HG03520 (cell line): ENCODE results near the gene SRSF1.

ENCODE experiments used
- ATAC-seq: cut with Tn5 transposase; IDR thresholded peaks from one replicate; pipeline ENCODE4 v1.9.1; 2021; ENCODE audit warnings: mild to moderate bottlenecking, moderate library complexity; ENCODE audit not compliant: unreplicated experiment

Gene SRSF1

DNA sequence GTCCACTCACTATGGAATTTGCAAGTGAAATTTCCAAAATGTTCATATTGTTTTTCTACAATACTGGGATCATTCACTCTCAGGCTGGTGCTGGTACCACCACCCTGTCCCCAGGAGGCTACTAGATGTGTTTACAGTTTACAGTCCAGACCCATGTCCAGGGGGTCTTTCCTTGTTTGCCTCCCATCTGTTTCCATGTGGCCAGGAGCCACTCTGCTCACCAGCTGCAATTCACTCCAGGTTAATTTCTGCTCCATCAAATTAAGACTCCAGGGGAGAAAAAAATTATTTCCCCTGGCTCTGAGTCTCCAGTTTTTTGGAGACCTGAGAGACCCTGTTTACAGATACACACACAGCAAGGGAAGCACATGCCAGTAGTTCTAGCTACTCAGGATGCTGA lies 12.5 kb upstream of the SRSF1 start:
- ATAC-seq = no peak

DNA sequence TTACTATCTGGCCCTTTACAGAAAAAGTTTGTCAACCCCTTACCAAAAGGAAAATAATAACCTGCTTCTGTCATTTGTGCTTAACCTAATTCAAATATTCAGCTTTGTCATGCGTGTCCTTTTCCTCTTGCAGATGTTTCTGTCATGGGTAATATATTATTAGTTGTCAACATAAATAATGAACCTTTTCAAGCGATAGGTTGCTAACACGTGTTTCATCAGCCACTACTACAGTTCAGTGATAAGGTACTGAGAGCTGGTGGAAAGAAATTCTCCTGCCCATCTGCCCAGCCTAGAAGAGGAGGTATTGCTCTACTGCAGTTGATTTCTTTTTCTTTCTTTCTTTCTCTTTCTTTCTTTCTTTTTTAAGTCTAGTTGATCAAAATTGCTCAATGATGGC lies 12.0 kb upstream of the SRSF1 start:
- no peak for ATAC-seq

DNA sequence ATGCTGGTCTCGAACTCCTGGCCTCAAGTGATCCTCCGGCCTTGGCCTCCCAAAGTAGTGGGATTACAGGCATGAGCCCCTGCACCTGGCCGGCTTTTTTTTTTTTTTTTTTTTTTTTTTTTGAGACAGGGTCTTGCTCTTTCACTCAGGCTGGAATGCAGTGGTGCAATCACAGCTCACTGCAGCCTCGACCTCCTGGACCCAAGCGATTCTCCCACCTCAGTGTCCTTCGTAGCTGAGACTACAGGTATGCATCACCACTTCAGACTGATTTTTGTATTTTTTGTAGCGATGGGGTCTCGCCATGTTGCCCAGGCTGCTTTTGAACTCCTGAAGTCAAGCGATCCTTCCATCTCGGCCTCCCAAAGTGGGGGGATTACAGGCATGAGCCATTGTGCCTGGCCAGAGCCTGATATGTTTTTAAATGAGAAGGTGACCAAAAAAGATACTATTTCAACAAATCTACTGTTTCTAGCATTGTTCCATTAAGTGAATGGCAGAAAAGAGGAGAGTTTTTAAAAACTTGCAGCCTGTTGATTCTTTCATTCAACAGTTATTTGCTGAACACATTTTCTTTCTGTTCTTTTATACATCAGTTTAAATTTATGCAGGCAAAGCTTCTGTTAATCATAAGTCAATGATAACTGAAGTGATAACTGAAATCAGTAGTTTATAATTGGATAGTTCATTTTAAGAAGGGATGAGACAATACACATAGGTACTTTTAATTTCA lies 3.2 kb upstream of the SRSF1 start:
- ATAC-seq = no peak

DNA sequence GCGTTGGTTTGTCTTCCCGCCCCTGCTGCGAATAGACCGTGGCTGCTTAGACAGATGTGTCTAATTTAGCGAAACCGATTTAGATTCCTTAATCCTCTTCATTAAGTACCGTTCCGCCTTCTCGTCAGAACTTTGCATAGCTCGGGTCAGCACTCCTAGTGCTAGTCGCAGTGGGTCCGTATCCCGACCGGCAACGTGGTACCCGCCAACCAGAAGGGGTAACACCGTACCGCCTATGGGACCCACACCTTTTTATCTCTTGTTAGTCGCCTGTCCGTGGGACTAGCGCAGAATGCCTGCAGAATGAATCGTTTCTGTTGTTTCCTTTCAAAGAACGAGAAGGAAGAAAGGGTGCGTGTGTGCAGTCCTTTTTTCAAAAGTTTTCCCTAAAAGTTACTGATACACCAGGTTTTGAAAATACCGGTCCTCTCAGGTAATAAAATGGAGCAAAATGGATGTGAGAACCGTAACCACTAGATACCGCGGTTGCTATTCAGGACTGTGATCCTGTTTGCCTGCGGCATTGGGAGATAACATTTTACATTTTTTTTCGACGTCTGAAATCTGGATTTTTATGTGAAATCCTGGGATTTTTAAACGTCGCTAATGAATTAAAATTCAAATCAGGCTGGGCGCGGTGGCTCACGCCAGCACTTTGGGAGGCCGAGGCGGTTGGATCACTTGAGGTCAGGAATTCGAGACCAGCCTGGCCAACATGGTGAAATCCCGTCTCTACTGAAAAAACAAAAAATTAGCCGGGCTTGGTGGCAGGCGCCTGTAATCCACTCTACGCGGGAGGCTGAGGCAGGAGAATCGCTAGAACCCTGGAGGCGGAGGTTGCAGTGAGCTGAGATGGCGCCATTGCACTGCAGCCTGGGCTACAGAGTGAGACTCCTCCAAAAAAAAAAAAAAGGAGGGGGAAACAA lies 998 bp upstream of the SRSF1 start:
- ATAC-seq = peak; percentile 12

DNA sequence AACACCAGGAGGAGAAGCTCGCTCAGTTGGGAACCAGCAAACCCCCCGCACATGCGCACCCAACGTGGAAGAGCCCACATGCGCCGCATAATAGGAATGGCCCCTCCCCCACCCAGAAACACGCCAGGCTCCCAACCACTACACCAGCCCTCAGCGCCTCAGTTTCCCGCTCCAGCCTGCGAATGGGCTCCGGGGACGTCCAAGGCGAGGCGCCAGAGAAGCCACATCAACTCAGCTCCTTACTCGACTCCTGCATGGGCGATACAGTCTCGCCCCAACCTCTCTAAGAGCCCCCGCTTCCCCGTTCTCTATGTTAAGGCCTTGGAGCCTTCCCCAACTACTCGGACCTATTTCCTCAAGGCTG lies 504 bp downstream of the SRSF1 start:
- ATAC-seq = peak; percentile 6

DNA sequence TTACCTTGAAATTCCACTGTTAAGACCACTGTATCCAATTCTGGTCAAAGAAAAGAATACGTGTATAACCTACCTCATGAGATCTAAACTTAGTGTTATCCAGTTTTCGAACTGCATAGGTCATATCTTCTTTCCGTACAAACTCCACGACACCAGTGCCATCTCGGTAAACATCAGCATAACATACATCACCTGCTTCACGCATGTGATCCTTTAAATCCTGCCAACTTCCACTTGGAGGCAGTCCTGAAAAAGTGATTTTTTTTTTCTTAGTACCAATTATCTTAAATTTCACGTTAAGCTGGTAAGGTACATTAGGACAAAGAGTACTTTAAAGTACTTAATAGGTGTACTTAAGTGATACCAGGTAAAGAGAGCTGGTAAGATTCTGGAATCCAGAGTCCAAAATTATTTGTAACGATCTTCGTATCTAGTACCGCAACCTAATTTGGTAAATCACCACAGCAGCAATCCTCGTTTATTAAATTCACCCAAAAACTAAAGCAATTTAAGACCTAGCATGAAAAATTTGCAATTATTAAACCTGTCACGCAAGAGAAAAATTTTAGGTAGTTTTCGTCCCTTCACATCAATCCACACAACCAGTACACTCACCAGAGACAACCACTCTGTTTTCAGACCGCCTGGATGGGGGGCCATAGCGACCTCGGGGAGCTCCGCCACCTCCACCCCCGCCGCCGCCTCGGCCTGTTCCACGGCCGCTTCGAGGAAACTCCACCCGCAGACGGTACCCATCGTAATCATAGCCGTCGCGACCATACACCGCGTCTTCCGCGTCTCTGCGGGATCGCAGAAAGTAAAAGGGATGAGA lies 1.1 kb downstream of the SRSF1 start:
- ATAC-seq = no peak

DNA sequence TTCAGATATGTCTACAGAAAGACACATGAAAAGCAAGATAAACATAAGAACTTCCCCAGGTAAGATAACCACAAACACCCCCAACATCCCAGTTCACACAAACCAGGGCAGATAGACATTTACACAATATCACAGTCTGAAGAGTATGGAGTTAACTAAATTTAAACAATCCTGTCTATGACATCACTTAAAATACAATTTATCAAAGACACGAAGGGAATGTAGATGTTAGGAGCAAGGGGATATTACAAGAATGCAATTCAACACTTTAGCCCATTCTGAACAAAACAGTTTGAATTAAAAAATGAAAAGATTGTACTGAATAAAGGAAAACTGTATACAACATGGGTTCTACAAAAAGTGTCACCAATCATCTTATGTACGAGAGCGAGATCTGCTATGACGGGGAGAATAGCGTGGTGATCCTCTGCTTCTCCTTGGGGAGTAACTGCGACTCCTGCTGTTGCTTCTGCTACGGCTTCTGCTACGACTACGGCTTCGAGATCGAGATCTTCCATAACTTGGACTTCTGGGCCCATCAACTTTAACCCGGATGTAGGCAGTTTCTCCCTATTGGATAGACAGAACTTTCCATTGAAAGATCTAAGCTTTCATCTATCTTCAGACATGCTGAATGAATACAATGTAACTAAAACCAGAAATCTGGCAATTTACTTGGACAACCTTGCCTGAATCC lies 1.9 kb downstream of the SRSF1 start:
- ATAC-seq = no peak

DNA sequence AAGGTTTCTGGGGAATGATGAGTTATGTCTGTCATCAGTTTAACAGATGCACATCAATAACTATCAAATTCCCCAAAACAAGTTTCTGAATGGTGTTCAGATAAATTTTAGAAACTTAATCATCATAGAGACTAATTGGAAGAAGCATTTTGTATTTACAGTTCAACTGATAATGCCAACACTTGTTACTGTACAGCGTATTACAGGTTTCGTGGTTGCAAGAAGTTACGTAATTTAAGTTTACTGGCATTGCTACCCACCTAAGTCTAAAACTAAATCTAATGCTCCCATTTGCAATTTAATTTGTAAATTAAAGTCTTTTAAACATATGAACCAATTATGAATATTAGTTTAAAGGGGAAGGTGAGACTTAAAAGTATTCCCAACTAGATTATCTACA lies 3.0 kb downstream of the SRSF1 start:
- ATAC-seq = no peak

DNA sequence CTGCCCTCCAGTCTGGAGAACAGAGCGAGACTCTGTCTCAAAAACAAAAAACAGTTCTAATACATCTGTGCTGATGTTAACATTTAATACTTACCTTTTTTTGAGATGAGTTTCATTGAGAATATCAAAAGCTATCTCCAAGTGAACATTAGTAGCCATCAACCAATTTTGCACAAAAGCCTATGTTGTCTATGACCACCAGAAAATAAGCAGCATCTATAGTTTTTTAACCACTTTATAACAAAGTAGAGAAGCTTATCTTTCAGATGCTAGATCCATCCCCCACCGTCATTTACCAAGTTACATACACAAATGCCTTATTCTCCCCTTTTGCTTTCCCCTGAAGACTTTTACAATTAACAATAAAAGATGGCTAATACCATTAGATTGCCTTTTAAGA lies 4.1 kb downstream of the SRSF1 start:
- ATAC-seq = no peak

DNA sequence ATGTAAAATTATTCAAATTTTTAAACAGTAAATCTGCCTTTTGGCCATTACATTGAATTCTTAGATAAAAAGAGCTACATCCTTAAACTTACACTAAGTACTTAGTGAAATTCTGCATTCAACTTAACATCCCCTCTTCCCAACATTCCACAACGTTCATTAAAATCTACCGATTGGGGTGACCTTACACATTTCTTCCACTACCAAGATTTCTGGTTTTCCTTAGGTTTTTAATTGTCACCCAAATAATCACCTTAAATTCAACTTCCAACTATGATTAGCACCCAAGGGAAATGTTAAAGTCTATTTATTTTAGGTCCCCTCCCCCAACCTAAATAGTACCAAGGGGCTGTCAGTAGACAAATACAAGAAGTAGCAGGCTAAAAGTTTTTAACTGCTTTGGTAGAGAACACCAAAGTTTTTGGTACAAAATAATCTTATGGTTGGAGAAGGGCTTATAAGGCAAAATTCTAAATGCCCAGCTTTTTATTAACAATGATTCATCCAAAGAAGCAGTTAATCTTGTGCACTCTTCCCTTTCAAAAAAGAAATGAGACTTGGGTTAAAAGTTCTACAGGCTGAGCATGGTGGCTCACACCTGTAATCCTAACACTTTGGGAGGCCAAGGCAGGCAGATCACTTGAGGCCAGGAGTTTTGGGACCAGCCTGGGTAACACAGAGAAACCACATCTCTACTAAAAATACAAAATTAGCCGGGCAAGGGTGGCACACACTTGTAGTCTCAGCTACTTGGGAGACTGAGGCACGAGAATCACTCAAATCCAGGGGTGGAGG lies 4.7 kb downstream of the SRSF1 start:
- ATAC-seq = no peak

DNA sequence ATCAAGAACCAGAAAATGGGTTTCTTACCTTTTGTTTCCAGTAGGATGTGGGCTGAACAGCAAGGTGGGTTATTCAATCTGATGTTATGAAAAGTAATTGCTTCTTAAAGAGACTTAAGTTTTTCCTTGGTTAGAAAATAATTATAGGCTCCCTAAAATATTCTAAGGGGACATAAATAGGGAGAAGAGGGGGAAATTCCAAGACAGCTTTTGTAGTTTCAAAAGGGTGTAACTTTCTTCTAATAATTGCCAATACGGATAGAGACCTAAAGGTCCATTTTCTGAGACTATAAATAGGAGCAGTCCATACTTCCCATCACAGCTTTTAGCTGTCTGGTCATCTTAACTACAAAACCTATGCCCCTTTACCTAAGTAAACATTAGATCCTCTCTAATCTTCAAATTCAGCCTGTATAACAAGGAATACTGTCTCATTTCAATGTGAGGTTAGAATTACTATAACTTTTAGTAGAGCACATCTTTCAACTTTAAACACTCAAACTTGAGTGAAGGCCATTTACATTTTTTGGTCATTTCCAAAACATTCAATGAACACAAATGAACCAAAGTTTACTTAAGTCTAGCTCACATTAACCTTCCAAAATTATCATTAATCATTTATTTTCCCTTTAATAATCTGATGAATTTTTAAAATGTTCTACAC lies 5.5 kb downstream of the SRSF1 start:
- ATAC-seq = no peak

DNA sequence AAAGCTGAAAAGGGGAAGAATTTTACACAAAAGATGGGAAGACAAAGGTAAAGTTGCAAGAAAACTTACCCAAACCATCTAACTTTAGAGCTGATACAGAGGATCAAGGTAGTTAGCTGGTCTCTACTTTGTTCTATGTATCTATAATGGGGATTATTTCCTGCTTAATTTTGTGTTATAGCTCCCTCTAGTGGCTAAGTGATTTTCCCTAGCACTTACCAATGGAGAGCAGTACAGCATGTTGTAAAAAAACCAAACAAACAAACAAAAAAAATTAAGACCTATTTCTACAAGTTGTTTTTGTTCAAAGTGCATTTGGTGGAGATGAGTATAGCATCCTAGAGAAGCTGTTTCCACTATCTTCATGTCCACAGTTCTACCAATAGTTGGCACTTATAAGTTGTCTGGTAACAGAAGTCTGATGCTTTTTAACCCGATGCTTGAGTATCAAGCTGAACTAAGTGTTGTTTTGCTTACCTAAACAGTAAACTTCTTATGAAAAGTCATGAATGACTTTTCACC lies 7.5 kb downstream of the SRSF1 start:
- ATAC-seq = no peak

DNA sequence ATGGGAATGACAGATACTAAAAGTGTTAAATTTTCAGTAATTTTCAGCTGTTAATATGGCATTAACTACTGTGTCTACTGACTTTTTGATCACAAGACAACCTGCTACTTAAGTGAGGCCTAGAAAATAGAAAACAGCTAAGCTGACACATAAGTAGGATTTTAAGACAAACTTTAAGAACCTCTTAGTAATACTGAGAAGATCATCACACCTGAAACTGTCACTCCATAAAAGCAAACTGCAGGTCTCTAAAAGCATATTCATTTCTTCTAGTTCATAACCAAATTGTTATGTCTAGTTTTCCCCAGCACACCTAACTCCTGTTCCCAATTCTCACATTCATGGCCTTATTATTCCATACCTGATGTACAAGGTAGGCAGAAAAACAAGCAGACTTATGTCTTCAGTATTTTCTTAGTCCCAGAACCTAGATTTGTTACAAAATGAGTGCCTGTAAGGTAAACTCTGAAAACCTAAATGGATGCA lies 8.0 kb downstream of the SRSF1 start:
- ATAC-seq = no peak

DNA sequence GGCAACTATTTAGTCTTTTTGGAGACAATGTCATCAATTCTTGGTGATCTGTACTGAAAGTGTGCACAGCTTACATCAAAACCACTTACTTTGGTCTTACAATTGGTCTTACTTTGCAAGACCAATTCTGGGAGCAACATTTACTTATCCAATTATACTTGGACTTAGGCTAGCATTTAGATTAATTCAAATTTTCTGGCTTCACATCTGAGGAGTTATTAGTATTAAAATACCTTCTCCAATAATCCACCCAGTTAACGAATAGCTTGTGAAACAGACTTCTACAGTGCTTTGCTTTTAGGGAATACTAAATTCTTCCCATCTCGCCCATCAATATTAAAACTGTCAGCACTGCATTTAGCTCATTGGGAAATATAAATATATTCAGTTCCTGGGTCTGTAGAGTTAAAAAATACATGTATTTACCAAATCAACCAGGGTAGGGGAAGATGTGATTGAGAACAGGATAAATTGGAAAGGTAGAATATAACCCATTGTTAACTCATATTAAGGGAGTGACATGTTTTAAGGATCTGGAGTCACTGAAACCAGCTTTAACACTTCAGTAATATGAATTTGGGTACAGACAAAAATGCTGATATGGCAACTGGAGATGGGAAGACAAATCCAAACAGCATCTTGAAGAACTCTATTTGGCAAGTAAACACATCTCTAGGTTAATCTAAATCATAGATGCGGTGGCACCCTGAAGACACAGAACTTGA lies 9.8 kb downstream of the SRSF1 start:
- no peak for ATAC-seq

DNA sequence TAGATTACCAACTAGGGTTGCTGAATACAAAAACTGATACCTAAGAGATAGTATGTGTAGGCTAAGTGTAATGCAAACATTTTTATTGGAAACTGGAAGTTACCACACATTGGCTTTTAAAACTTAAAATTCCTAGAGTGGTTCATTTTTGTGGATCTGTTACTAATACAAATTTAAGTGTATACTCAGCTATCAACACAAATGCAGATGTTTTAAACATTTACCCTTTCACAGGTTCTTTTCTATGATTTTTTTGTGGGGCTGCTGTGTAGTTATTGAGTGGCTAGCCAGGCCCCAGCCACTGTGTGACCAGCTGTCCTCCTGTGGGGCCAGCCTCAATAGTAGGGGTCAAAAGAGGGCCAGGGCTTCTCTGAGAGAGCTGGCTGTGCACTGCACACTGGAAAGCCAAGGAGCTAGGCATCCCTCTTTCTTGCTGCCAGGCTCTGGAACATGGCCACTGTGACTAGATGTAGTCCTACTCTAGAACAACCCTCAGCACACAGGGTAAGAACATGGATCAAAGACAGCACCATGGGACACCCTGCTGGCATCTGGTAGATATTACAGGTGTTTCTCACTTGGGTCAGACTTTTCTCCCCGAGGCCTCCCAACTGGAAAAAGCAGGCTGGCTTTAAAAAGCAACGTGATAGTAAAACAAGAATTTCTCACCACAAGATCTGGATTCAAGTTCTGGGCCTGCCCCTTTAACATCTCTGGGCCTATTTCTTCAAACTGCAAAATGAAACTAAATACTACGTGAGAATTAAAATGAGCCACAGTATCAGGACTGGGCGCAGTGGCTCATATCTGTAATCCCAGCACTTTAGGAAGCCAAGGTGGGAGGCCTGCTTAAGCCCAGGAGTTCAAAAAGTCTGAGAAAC lies 11.7 kb downstream of the SRSF1 start:
- no peak for ATAC-seq

DNA sequence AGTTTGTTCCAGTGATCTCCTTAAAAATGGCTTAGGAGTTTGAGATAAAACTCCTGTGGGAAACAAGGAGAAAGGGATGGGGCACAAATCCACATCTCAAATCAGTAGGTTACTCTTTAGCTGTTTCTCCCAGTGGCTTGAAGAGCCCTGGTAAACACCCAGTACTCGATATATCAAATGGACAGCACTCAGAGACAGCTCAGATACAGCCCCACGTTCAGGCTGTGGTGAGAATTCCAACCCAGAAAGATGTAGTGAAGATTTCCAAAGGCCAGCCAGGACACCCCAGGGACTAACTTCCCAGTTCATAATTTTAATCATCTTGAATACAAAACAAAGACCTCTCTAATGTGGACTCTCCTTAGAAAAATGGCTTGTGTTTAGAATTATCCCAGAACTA lies 12.6 kb downstream of the SRSF1 start:
- ATAC-seq = no peak
